Stimulated activated CD4-positive, alpha-beta T cell treated with anti-CD3 and anti-CD28 coated beads, Interleukin-1b, Interleukin-23, amount 100 ng/mL, for 4 hours (primary cell): ENCODE results near the gene ARHGEF26.

ENCODE experiments used
- DNase-seq, 2 donors: peaks; one replicate each; pipeline ENCODE4 v3.0.0-alpha.2; 2020; ENCODE audit warnings: low read depth in 2 of 2

ARHGEF26 gene

DNA sequence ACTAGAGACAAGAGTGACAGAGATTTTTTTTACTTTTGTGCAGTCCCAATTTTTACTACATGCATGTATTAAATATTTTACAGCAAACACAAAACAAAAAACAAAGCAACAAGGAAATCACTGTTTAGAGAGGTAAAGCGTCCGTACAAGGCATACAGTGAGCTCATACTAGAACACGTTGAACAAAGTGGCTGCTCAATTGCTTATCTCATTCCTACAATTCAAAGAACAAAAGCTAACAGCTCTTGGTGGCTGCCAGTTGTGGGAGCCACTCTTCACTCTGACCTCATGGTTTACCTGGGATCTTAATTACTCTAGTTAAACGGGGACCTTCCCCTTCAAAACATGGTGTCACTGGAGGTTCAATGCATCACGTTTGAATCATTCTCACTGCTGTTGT, 7.6 kb upstream of the ARHGEF26 start:
- no peak for DNase-seq

DNA sequence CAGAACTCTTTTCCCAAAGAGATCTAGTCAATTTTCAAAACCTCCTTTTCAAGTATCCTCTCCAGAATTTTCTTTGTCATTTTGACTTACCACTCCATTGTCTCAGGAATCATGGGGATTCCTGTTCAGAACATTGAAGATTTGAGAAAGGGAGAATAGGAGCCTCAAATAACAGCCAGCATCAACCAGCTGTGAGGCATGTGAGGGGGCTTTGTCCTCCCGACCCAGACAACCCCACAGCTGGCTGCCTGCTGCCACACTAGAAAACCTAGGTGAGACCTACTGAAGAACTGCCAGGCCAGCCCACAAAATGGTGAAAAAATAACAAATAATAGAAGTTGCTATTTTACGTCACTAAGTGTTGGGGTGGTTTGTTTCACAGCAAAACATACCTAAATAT, 5.9 kb upstream of the ARHGEF26 start:
- no peak for DNase-seq

DNA sequence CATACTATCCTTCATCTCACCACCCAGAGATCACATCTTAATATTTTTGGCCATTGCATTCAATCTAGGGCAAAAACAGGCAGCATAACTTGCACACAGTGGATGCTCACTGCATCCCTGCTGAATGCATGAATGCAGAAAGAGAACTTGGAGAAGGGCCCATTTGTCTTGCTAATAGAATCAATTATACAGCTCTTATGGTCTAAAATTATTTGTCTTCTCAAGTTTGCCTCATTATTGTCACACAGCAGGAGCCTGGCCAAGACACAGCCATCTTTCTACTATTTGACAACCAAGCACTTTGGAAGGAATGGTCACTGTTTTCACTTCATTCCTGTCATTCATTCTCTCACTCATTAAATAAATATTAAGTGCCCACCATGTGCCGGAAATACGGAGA, 1.2 kb upstream of the ARHGEF26 start:
- no peak for DNase-seq

DNA sequence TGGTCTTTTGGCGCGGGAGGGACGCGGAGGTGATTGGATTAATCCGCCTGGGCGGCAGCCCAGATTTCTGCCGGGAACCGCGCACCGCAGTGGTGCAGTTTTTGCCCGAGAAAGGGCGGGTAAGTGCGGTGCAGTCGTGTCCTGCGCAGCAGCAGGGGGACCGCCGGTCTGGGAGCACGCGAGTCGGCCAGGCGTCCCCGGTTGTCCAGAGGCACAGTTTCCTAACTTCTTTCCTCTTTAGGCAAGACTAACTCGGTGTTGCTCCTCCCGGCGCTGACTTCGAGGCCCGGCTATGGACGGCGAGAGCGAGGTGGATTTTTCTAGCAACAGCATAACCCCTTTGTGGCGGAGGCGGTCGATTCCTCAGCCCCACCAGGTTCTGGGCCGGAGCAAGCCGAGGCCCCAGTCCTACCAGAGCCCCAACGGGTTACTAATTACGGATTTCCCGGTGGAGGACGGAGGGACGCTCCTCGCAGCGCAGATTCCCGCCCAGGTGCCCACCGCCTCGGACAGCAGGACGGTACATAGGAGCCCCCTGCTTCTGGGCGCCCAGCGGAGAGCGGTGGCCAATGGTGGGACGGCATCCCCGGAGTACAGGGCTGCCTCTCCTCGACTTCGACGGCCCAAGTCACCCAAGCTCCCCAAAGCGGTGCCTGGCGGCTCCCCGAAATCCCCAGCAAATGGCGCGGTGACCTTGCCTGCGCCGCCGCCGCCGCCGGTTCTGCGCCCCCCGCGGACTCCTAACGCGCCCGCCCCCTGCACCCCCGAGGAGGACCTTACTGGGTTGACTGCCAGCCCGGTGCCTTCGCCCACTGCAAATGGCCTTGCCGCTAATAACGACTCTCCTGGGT, 736 bp downstream of the ARHGEF26 start:
- peak in 1 of 2 donors; percentile 7 for DNase-seq

DNA sequence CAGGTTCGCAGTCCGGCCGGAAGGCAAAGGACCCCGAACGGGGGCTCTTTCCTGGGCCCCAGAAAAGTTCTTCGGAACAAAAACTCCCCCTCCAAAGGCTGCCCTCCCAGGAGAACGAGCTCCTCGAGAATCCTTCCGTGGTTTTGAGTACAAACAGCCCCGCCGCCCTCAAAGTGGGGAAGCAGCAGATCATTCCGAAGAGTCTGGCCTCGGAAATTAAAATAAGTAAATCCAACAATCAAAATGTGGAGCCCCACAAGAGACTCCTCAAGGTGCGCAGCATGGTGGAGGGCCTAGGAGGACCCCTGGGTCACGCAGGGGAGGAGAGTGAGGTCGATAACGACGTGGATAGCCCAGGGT, 1.3 kb downstream of the ARHGEF26 start:
- no peak for DNase-seq

DNA sequence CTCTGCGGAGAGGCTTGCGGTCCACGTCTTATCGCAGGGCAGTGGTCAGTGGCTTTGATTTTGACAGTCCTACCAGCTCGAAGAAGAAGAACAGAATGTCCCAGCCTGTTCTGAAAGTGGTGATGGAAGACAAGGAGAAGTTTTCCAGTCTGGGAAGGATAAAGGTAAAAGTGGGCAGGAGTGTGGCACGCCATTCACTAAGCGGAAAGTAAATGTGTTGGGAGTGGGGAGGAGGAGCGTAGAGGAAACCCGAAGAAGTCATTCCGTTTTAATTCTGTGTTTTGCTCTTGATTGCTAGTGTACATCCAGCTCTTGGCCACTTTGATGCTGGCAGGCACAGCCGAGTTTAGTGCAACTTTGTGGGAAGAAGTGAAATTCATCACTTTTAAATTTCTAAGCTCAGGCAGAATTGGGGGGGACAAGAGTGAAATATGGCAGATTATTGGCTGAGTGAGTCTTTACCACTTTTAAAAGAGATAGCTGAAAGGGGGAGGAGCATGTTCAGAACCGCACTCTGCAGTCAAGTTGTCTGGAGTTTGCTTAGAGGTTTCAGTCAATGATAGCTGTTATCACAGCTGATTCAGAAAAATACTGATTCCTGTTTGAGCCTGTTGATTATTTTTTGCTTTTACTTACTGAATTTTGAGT, 1.8 kb downstream of the ARHGEF26 start:
- no peak for DNase-seq

DNA sequence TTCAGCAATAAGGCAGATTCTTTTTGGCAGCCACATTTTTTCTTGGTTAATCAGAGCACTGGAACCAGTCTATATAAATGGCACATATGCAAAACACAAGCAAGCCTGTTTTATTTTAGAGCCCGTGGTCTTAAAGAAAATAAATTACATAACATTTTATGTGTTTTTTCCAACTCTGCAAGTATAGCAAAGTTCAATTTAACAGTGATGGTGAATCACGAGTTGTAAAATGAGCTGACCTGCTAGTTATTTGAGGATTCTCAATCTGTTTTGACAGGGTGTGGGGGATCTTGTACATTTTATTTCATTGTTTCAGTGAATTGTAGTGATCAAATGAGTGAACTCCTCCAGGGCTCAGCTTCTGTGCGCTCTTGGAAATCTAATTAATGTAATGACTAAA, 2.7 kb downstream of the ARHGEF26 start:
- DNase-seq: no peak

DNA sequence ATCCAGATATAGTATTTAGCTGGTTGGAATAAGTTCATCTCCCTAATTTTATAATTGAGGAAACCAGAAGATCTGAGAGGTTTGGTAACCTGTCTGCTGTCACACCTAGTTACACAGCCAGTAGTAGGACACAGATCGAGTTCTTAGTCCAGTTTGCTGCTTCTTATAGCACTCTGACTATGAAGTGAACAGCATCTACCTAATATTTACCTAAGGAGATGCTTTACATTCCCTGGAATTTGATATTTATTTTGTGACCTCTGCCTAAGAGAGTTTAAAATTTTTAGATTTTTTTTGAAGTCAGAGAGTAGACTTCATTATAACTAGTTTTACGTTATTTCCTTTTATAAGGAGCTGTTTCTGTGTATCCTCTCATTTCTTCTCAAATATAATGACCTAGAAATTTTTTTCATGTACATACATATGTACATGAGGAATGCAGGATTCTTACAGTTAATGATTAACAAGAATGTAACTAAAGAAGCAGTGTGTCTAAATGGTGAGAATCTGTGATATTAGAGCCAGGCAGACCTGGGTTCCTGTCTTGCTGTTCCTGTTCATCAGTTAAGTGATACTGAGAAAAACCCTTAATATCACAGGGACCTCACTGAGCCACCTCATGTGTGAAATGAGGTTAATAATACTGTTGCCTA, 4.3 kb downstream of the ARHGEF26 start:
- DNase-seq: no peak

DNA sequence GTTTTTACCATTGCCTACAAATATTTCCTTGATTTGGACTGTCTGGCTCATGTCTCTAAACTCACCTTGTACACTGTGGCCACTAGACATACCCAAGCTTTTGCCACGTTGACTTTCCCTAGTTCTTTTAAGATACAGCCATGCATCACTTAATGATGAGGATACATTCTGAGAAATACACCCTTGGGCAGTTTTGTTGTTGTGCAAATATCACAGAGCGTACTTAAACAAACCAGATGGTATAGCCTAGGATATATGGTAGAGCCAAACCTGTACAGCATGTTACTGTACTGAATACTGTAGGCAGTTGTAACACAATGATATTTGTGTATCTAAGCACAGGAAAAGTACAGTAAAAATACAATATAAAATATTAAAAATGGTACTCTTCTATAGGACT, 5.5 kb downstream of the ARHGEF26 start:
- no peak for DNase-seq

DNA sequence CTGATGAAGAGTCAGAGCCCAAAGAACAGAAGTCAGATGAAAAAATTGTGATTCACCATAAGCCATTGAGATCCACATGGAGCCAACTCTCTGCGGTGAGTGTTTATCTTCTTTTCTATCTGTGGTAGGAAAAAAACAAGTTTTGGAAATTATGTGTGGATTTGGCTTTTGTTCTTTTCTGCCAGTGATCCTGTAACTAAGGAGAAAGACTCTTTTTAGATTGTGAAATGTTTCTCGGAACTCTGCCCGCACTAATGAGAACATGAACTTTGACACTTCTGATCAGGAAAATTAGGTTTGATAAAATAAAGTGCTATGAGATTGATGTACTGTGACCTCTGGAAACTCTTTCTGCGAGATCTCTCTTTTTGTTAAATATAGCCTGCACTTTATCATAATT, 8.4 kb downstream of the ARHGEF26 start:
- no peak for DNase-seq

DNA sequence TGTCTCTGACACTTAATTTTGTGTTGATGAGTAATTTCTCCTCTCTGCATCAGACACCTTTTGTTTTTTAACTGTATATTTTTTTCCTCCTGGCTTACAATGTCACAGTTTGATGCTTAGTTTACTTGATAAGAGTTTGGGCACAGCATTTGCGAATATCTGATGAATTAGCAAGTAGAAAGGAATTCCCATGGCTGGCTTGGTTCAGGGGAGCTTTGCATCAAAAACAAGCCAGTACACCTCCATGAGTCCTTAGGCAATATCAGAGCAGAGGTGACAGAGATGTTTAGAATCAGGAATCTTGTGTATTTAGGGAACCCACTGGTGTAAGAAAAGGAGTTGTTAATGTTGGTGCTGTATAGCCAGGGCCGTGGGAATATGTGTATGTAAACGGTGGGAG, 9.3 kb downstream of the ARHGEF26 start:
- DNase-seq: no peak

DNA sequence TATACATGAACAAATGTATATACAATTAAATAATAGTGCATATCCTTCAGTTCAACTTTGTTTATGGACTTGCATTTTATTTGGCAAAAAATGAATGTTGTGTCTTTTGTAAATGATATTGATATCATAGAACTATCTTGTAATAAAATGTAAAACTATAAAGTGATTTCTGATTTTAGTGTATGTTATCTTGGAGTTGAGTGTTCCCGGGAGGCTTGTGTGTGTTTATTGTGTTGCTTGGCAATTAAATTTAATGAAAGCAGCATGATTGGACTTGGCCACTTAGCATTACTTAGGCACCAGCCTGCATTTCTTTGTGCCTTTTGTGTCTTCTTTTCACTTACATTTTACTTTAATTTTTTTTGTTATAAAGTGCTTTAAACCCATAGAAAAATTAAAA, 10.6 kb downstream of the ARHGEF26 start:
- no peak for DNase-seq

DNA sequence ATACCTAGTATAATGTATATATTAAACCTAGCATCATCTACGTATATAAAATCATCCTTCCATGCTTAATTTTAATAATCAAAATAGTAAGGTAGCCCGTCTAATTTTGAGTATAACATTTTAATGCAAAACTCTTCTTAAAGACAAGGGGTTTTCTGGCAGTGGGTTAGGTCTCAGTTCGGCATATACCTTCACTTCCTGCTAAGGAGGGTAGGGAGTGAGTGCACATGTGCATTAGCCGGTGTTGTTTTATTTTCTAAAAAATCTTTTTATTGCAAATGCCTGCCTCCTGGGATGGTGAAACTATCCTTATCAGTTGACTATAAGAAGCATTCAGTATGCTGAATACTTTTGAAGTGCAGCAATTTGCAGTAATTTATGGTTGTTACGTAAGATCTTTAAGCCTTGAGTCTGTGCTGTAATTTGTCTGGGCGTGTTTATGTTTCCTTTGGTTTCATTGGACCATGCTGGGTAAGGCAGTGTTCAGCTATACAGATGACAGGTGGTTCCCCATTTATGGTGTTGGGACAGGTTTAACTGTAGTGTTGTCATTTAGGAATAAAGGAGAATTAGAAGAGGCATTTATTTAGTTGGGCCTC, 11.7 kb downstream of the ARHGEF26 start:
- no peak for DNase-seq

DNA sequence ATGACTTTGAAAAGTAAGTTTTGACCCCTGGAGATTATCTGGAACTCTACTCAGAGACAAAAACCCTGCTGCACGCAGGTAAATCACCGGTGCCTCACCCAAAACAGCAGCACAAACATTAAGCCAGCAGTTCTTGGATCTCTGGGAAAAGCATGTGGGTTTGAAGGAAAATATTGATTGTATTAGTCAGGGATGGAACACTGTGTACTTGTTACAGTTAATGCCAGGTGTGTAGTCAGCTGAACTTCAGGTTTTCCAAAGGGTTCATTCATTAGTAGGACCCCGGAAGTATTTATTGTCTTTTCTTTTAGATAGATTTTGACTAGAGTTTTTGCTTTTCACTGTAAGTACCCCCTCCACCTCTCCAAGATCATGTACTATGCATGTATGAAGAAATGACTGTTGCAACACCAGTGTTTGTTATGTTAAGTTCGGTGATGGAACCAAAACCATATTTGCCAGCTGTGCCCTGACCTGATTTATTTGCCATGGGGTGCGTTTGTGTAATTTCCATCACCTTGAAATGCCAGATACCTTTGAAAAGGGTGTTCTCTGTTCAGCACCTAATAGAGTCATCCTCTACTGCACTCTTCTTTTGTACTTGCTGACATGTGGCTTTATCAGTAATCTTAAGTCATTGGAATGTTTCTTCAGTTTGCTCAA, 14.5 kb downstream of the ARHGEF26 start:
- no peak for DNase-seq

DNA sequence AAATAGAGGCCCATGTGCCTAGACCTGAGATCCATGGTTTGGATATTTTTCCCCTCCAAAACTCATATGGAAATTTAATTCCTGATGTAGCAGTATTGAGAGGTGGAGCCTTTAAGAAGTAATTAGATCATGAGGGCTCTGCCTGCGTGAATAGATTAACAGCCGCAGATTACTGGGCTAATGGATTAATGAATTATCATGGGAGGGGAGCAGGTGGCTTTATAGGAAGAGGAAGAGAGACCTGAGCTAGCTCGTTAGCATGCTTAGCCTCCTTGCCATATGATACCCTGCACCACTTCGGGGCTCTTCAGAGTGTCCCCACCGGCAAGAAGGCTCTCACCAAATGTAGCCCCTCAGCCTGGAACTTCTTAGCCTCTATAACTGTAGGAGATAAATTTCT, 15.8 kb downstream of the ARHGEF26 start:
- no peak for DNase-seq

DNA sequence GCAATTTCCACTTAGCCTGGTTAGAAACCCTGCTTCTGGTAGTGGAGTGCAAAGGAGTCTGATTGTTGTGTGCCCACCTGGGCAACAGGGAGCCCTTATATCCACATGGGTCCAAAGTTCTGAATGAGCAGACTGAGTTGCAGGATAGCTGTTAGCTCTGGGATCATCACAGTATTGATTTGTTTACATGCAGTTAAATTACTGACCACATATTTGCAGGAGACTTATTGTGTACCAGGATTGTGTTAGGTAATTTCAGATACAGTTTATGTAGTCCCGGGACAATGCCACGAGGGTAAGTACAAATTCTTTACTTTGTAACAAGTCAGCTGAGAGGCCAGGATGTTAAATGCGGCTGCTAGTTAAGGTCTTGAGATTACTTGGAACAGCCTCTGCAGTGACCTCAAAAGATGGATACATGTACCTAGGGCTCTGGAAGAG, 18.8 kb downstream of the ARHGEF26 start:
- no peak for DNase-seq

DNA sequence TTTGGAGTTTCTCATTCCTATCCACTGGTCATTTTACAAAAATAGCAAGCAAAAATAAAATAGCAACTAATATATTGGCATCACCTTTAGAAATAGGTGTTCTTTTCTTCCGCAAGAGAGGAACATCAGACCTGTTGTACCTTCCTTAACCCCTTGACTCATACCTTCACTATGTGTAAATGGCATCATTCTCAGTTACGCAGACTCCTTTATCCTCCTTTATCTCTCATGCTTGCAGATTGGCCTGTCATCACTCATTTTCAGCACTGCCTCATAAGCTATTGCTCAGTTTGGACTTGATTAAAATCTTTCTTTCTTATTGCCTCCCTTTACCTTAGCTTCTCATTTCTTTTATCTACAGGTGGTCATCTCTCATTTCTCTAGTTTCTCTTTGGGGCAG, 21.4 kb downstream of the ARHGEF26 start:
- DNase-seq: no peak

DNA sequence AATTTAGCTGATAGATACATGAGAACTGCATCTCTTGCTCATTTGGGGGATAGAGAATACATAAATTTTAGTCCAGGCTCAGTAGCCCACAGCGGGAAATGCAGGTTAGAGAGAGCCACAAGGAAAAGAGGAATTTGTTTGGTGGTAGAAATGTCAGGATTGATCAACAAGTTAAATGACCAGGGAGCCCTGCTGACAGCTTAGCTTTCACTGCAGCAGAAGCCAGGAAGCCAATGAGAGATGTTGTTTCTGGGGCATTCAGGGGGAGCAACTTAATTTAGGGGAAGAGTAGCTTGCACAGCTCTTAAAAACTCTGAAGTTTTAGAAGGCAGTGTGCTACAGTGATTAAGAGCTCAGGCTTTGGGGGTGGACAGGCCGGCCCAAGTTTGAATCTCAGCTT, 22.7 kb downstream of the ARHGEF26 start:
- DNase-seq: no peak

DNA sequence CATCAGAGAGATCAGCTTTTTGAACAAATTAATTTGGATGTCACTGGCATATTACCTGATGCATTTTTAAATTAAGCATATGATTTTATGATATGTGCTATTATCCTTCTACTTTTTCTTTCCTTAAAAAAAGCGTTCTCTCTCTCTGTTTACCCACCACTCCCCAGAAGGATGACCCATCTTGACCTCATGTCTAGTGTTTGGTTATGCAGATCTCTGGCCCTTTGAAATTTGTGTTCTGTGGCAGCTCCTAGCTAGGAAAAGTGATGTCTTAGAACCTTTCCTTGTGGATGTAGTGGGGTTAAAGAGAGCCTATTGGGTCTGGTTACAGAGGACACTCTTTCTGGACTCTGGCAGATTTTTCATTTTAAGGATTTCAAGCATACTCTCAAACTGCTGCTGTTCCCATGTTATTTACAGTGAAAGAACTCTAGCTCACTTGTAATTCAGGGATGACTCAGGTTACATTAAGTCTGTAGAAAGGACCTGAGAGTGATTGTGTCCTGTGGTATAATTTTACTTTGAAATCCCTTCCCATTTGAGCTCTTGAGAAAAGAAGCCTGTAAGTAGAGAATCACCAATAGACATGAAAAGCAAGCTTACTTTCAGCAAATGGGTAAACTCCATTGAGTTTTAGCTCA, 23.8 kb downstream of the ARHGEF26 start:
- DNase-seq: no peak

DNA sequence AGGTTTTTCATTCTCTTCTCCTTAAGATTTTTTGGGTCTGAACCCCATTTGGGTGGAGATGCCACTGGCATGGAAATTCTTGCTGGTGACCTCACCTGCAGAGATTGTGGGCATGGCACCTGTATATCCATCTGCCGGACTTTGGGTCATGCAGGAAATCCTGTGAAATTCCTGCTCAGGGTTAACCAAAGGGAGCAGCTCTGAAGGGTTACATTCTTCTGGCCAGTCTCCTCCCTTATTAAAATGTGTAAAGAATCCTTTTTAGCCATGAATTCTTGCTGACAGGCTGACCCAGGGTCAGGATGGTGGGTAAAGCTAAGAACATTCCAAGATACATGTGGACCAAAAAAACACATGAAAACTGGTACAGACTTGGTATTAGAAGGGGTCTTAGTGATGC, 27.4 kb downstream of the ARHGEF26 start:
- no peak for DNase-seq

DNA sequence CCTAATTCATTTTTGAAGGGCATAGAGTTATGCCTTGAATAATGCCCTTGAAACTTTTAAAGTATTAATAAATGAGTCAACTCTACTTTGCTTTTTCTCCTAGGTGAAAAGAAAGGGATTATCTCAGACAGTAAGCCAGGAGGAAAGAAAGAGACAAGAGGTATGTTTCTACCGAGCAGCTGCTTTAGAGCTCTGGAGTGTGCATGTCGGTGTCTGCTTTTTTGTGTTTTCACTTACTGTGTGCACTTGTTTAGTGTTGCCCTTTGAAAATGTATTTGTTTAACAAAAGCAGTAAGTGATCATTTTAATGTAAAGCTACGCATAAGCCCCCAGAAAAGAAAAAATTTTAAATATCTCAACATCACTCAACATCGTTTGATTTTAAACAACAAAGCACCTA, 28.1 kb downstream of the ARHGEF26 start:
- DNase-seq: no peak

DNA sequence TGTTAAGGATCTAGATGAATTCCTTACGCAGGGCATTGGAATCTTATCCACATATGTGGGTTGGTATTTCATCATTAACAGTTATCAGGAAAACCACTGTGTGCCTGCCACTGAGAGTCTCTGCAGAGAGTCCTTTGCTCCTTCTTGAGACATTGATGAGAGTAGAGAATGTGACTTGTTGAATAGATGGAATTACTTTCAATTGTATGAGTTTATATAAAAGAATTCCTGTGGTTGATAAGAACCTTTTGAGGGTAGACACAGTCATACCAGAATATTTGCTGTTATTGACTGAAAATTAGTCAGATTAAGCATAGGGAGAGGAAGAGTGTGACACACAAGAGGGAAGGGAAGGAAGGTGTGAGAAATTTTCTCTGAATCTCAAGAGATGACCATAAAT, 30.8 kb downstream of the ARHGEF26 start:
- no peak for DNase-seq
